ENCODE results near the gene MIPOL1. TPM values are rescaled to one million over a fixed set of nuclear protein-coding genes. Genes with fewer than 3 reads are reported as not detected.

Gene MIPOL1
- total RNA-seq, 1 donor from 2014 or later, result 30.8 TPM

DNA sequence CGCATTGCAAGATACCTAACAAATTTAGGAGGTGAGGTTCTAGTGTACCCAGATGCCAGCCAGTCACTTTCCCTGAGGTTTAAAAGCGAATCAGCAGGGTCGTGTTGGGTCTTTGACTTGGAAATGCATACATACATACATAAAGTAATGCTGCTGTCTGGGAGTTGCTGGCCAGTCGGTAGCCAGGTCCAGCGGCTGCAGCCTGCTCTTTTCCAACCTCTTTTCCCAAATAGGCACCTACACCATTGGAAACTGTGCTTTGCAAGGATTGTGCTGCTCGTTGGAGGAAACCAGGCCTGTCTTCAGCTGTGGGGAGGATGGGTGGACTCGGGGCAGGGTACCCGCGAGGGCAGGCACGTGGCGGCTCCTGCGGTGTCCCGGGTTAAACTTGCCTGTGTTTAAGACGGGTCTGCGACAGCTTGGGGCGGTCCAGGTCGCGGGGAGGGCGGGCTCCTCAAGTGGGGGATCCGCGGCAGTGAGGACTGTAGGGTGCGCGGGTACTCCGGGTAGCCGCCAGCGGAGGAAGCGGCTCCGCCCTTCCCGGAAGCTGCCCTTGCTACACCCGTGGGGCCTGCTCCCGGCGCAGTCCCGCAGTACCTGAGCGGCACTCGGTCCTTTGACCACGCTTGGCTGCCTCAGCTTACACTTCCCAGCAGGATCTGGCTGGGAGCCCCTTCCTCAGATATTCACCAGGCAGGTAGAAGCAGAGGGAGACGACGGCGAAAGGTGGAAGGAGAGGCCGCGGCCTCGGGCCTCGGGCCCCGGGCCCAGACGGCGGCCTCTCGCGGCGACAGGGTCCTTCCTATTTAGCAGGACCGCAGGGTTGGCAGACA lies 400.4 kb downstream of the MIPOL1 start:
- DNase-seq (ENCODE audit: low spot score), result no peak

DNA sequence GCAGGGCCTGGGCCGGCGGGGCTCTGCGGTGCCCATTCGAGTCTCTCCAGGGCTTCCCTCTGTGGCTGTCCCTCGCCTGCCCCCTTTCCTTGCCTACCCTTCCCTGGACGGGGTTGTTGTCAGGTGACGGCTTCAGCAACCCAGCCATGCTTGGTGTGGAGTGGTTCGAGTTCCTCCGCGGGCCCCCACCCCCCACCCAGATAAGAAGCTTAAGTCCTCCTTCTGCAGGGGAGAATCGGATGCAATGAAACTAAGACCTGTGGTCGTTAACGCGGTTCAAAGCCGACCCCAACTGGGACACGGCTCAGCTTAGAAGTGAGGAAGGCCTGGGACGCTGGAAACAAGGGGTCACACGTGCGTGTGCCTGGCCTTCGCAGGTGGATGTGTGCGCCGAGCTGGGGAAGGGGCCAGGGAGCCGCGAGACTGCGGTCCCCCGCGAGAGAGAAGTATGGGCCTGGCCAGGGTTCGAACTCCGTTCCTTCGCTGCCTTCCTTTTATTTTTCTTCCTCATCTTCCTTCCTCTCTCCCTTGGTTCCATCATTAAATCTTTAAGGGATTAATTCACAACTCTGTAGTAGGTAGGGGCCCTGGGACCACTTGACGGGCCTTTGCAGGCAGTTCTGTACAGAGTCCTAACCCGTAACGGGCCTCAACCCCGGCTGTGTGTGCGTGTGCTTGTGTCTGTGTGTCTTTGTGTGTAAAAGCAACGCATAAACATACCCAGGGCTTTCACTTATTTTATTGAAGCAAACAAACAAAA lies 401.2 kb downstream of the MIPOL1 start:
- DNase-seq (ENCODE audit: low spot score), result no peak

DNA sequence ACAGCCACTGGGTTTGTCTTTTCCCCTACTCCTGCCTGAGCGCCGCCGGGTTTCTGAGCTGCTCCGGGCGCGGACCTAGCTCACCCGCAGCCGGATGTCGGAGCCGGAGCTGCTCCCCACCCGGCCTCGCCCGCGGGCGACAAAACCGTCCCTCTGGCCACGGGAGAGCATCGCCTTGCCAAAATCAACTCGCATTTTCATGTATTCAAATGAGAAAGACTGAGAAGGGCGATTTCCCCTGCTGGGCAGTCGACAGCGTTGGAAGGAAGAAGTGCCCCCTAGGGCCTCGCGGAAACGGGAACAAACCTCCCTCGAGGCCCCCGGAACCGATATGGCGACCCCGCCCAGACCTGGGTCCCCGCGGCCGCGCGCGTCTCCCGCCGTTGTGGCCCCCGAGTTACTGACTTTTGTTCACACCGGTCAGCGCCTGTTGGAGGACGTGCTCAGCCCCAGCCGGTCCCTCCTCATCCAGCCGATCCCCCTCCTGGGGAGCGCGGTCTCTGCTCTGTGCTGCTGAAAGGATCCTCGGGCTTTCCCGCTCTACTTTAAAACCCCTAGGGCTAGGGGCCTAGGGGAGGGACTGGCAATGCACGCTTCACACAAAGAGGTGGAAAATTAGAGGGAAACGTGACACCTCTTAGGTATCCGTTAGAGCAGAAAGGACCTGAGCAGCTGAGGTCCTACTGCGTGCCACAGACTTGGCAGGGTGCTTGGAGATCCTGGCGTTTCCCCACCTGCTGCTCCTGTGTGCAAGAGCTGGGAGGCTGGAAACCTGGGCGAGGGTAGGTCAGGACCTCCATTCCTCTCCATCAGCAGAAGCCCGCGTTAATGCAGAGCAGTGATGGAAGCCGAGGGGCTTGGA lies 402.0 kb downstream of the MIPOL1 start:
- no peak for DNase-seq (ENCODE audit: low spot score)

DNA sequence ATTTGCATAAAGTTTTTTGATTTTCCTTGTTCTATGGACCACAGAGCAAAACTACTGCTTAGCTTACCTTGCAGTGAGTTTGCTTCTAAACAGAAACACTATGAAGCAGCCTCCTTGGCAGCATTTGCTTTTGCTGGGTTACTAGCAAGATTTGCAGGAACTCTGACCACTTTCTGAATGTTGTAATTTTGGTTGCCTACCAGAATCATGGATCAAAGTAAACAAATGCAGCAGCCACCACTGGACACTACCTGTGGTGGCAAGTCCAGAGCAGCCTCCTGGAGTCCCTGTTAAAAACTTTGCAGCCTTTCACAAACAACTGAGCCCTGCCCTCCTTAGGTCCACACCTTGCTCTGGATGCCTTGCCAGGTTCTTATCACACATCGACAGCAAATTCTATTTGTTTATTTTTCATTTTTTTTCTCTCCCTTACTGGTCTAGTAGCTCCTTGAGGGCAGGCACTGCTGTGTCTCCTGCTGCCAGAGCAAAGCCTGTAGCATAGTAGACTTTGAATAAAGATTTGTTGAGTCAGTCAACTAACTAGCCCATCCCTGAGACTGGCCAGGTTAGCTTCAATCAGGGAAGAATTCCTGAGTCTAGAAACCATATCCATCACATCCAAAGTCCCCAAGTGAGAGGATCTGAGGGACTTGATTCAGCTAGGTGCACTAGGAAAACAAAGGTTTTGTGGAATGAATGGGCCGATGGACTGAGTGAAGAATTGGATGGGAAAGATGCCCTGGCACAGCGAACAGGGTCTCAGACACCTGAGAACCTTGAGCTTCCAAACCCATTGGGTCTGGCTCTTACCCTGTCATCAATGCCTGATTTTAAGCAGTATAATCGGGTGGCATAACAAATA lies 403.4 kb downstream of the MIPOL1 start:
- no peak for DNase-seq (ENCODE audit: low spot score)

DNA sequence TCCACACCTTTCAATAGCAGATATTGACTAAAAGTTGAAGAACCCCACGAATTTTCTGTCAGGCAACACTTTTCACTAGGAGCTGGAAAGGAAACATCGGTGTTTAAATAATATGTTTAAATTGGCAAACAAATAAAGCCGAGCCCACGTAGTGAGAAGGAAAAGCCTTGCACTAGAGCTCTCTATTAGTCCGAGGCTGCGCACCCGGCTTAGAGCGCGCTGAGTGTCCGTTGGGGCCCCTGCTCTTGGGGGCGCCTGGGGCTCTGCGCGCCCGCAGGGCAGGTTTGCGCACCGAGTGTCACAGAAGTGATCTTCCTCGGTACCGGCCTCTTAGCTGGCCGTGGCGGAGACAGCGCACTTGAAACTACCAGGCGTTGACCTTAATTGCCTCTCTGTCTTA lies 404.1 kb downstream of the MIPOL1 start:
- DNase-seq (ENCODE audit: low spot score), result no peak

Other genes with a start within 250 kb of the MIPOL1 start
- gene SLC25A21, start 25.3 kb upstream of the MIPOL1 start, total RNA-seq, result 2.2 TPM